Calu3 (cell line): ENCODE measurements around the gene HMGN3. TPM values are rescaled to one million over a fixed set of nuclear protein-coding genes. Genes with fewer than 3 reads are reported as not detected.

Experiments
- BruUV-seq: library from RNA; stranded (reverse); fragments of 400-500 nt; replicated peaks from 2 replicates; lab custom pipeline; 2021; lab: Mats Ljungman, UMichigan
- CTCF ChIA-PET: fragments of 300-600 bp; sonication (Branson Sonifier 250); formaldehyde crosslinking; loops from one replicate; lab custom pipeline; 2022; ENCODE audit warnings: antibody characterized with exemption; lab: Charles Lee
- DNase-seq: peaks from one replicate; pipeline ENCODE4 v3.0.0; 2022
- H3K27ac Mint-ChIP-seq: one replicate; pipeline ENCODE4 v1.8.0; 2022; ENCODE audit warnings: mixed read lengths; ENCODE audit not compliant: unreplicated experiment
- H3K27me3 Mint-ChIP-seq: one replicate; pipeline ENCODE4 v1.8.0; 2022; ENCODE audit warnings: mixed read lengths; ENCODE audit not compliant: unreplicated experiment
- H3K36me3 Mint-ChIP-seq: one replicate; pipeline ENCODE4 v1.8.0; 2022; ENCODE audit warnings: mild to moderate bottlenecking, moderate library complexity, mixed read lengths; ENCODE audit not compliant: insufficient read depth, unreplicated experiment
- H3K4me1 Mint-ChIP-seq: one replicate; pipeline ENCODE4 v1.8.0; 2022; ENCODE audit warnings: mild to moderate bottlenecking, low read depth, mixed read lengths; ENCODE audit not compliant: unreplicated experiment
- H3K4me3 Mint-ChIP-seq: one replicate; pipeline ENCODE4 v1.8.0; 2022; ENCODE audit warnings: mild to moderate bottlenecking, low read depth, moderate library complexity, mixed read lengths; ENCODE audit not compliant: unreplicated experiment
- H3K9me3 Mint-ChIP-seq: one replicate; pipeline ENCODE4 v1.8.0; 2022; ENCODE audit warnings: low read depth, mixed read lengths; ENCODE audit not compliant: unreplicated experiment
- intact Hi-C: fragments of 100-400 bp; cut with micrococcal nuclease; formaldehyde crosslinking; loops from one replicate; pipeline ENCODE4 v1.10.0; 2022; ENCODE audit not compliant: unreplicated experiment
- total RNA-seq: library from RNA; stranded (reverse); gene quantifications from 2 replicates; pipeline ENCODE4 v1.2.3, GENCODE V29; 2022
- TF ChIP-seq, protein P1 (sequence below): fragments of 200-600 bp; IDR thresholded peaks from one replicate; pipeline ENCODE4 v1.8.0; 2022; ENCODE audit warnings: antibody characterized with exemption; ENCODE audit not compliant: unreplicated experiment

The HMGN3 gene
- total RNA-seq, 1 experiment from 2014 or later, result 104 TPM

DNA sequence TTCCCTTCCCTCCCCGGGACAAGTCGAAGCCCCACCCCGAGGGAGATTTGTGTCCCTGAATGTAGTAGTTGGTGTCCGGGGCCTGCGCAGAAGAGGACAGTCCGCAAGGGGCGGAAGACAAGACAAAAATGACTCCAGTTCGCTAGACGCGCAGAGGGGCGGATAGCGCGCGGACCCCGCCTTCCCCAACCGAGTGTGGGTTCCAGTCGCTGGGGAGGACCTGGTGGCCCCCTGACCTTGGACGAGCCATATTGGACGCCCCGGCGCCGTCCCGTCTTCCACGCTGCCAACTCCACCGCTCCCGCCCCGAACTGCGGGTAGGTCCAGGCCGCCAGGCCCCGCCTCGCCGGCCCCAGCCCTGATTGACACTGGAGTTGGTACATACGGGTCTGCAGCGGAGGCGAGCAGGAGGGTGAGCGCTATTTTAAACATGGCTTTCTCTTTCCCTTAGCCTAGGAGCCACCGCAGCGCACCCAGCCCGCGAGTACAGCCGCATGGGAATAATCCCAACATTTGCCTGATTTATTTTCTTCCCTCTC lies 802 bp downstream of the HMGN3 start:
- TF ChIP-seq, protein P1, sequence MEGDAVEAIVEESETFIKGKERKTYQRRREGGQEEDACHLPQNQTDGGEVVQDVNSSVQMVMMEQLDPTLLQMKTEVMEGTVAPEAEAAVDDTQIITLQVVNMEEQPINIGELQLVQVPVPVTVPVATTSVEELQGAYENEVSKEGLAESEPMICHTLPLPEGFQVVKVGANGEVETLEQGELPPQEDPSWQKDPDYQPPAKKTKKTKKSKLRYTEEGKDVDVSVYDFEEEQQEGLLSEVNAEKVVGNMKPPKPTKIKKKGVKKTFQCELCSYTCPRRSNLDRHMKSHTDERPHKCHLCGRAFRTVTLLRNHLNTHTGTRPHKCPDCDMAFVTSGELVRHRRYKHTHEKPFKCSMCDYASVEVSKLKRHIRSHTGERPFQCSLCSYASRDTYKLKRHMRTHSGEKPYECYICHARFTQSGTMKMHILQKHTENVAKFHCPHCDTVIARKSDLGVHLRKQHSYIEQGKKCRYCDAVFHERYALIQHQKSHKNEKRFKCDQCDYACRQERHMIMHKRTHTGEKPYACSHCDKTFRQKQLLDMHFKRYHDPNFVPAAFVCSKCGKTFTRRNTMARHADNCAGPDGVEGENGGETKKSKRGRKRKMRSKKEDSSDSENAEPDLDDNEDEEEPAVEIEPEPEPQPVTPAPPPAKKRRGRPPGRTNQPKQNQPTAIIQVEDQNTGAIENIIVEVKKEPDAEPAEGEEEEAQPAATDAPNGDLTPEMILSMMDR, result peak; percentile 14
- Mint-ChIP-seq H3K36me3 (peaks cover 19% of the 10 kb centered on the region), H3K27me3 (no peaks in the 10 kb centered on the region), H3K4me1 (peaks cover 54% of the 10 kb centered on the region), H3K27ac (peak overlapping the region; percentile 78), H3K9me3 (no peaks in the 10 kb centered on the region), H3K4me3 (peak overlapping the region; percentile 89)
- BruUV-seq, result no TSS peak
- CTCF ChIA-PET, result no interaction called here
- intact Hi-C loops, result loop anchor here (2.0 to 10.0 kb wide), 6 partner anchors 49 to 441 kb away; partner anchors contain the start of gene LCA5
- peak; percentile 87 for DNase-seq

DNA sequence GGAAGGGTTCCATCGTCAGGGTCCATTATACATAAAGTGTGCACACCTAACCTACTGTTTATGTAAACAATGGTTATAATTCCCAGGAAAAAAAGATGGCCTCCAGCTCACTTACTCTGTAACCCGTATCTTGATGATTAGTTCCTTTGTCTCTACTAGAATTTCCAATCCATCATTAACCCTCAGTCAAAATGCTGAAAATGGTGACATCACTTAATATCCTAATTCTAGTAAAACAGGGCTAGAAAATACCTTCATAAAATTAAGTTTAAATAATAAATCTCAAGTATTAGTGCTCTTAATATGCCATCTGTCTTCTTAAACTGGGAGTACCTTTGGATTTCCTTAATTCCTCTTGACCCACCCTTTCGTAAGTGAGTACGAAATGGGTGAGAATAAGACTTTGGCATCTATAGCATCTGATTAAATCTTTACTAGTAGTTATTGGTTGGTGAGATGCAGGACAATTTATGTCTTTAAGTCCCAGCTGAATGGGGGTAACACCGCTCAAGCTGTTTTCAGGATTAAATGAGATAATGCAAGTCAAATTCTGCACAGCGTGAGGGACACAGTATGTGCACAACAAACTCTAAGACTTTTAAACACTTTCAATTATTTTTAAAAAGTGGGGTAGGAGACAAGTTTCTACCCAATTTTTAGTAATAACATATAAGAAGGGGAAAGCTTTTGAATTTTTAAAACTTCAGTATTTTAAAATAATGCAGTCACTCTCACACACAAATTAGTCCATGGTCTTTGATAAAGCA lies 1.6 kb downstream of the HMGN3 start:
- no TSS peak for BruUV-seq
- DNase-seq, result no peak
- CTCF ChIA-PET, result interaction anchor here (0.7 kb wide), 2 partner anchors 106 to 137 kb away, joined by 3 read pairs; no protein-coding TSS in a partner anchor
- Mint-ChIP-seq H3K27ac (peak overlapping the region; percentile 78), H3K4me1 (peaks cover 46% of the 10 kb centered on the region), H3K9me3 (no peaks in the 10 kb centered on the region), H3K36me3 (peaks cover 19% of the 10 kb centered on the region), H3K4me3 (peak overlapping the region; percentile 89), H3K27me3 (no peaks in the 10 kb centered on the region)
- intact Hi-C loops, result loop anchor here (2.0 to 10.0 kb wide), 6 partner anchors 49 to 442 kb away; partner anchors contain the start of gene LCA5
- TF ChIP-seq, protein P1, result no peak

DNA sequence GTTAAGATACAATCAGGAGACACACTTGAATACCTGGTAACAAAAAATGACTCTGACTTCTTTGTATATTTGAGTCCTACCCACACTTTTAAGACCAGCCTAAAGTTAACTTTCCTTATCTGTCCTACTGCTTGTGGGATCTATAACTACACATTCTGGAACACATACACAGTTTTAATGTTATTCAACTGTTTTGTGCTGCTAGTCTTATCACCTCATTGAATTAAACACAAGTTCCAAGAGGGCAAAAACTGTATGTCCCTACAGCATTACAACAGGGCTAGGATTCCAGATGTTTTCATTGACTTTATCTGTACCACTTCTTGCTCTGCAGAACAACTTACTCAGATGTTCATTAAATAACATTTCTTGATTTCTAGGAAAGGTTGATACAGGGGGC lies 2.8 kb downstream of the HMGN3 start:
- Mint-ChIP-seq H3K4me1 (peaks cover 39% of the 10 kb centered on the region), H3K4me3 (peak overlapping the region; percentile 89), H3K27me3 (no peaks in the 10 kb centered on the region), H3K27ac (peak overlapping the region; percentile 61), H3K36me3 (peaks cover 19% of the 10 kb centered on the region), H3K9me3 (no peaks in the 10 kb centered on the region)
- intact Hi-C loops, result loop anchor here (2.0 to 10.0 kb wide), 8 partner anchors 51 to 443 kb away; partner anchors contain the start of genes LCA5 and PHIP
- CTCF ChIA-PET, result no interaction called here
- DNase-seq, result no peak
- TF ChIP-seq, protein P1, result no peak
- no TSS peak for BruUV-seq

DNA sequence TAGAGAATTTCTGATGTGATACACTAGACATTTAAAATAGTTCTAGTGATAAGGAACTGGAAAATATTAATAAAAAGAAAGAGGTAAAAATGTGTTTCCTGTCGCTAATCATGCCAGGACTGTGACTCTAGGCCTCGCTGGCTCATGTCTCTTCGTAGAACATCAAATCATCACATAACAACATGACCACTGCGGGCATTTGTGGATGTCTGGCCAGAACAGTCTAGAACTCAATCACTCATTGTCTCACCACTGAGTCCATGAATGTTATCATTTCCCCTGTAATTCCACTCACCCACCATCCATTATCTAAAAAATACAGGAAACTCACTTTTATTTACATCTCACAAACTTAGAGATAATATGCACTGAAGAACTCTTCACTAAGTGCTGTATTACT lies 3.4 kb downstream of the HMGN3 start:
- intact Hi-C loops, result loop anchor here (2.0 to 10.0 kb wide), 7 partner anchors 51 to 444 kb away; partner anchors contain the start of genes LCA5 and PHIP
- no peak for DNase-seq
- H3K27ac Mint-ChIP-seq, result peak overlapping the region; percentile 61

More for the DNA sequence above, 3.4 kb downstream of the HMGN3 start:
- Mint-ChIP-seq H3K4me1 (peaks cover 42% of the 10 kb centered on the region), H3K4me3 (no peak overlapping the region), H3K9me3 (no peaks in the 10 kb centered on the region), H3K36me3 (peaks cover 19% of the 10 kb centered on the region), H3K27me3 (no peaks in the 10 kb centered on the region)
- TF ChIP-seq, protein P1, result no peak
- CTCF ChIA-PET, result no interaction called here
- BruUV-seq, result no TSS peak
